Activated CD4-positive, alpha-beta memory T cell treated with anti-CD3 and anti-CD28 coated beads, Interleukin-2, amount 10 ng/mL, durations not matched to agents 7 days and 5 days (primary cell): ENCODE data around the gene SLC2A4. TPM values are rescaled to one million over a fixed set of nuclear protein-coding genes. Genes with fewer than 3 reads are reported as not detected.

Experiments used
- CTCF ChIA-PET: fragments of 350-600 bp; sonication (Branson Sonifier 250); formaldehyde crosslinking; loops from one replicate; lab custom pipeline; 2021; ENCODE audit warnings: antibody characterized with exemption, inconsistent platforms; lab: Charles Lee
- POLR2A ChIA-PET: fragments of 350-600 bp; sonication (Branson Sonifier 250); formaldehyde crosslinking; loops from one replicate; lab custom pipeline; 2021; ENCODE audit warnings: antibody characterized with exemption; lab: Charles Lee
- DNase-seq: peaks from one replicate; pipeline ENCODE4 v3.0.0-alpha.2; 2020
- H3K27ac Mint-ChIP-seq: one replicate; pipeline ENCODE4 v1.8.0; 2021; ENCODE audit warnings: mild to moderate bottlenecking, mixed read lengths
- H3K27me3 Mint-ChIP-seq: one replicate; pipeline ENCODE4 v1.8.0; 2021; ENCODE audit warnings: mixed read lengths
- H3K36me3 Mint-ChIP-seq: one replicate; pipeline ENCODE4 v1.8.0; 2021; ENCODE audit warnings: low read depth, mixed read lengths
- H3K4me1 Mint-ChIP-seq: one replicate; pipeline ENCODE4 v1.8.0; 2021; ENCODE audit warnings: mixed read lengths
- H3K4me3 Mint-ChIP-seq: one replicate; pipeline ENCODE4 v1.8.0; 2021; ENCODE audit warnings: mild to moderate bottlenecking, mixed read lengths
- H3K9me3 Mint-ChIP-seq: one replicate; pipeline ENCODE4 v1.8.0; 2021; ENCODE audit warnings: mixed read lengths
- total RNA-seq, 2 experiments: library from RNA; stranded (reverse); gene quantifications; one replicate each; pipeline ENCODE4 v1.2.3, GENCODE V29; 2021

Gene SLC2A4
- total RNA-seq, 2 experiments from 2014 or later, result not detected

DNA sequence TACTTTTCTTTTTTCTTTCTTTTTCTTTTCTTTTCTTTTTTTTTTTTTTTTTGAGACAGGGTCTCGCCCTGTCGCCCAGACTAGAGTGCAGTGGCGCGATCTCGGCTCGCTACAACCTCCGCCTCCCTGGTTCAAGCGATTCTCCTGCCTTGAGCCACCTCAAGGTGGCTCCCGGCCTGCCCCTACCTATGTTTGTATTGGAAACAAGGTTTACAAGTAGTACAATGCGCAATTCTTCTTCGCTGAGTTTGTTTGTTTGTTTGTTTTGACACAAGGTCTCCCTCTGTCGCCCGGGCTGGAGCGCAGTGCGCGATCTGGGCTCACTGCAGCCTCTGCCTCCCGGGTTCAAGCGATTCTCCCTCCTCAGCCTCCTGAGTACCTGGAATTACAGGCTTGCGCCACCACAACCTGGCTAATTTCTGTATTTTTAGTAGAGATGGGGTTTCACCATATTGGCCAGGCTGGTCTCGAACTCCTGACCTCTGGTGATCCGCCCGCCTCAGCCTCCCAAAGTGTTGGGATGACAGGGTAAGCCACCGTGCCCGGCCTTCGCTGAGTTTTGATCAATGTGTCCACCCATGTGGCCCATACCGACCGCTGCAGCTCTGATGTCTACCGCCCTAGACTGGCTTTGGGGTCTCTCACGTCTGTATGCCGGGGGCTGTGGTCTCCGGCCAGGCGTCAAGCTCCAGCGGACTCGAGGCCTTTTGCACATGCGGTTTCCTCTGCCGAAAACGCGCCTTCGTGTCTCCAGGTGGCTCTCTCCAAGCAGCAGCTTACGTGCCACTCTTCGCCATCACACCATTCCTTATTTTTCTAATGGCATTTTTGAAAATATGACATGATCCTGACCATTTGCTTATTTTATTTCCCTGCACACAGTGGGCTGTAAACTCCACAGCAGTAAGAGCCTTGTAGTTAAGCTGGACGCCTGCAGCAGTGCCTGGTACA is 14.0 kb downstream of the SLC2A4 start:
- ChIA-PET CTCF (interaction anchor here (0.6 to 2.8 kb wide), 21 partner anchors 10 to 453 kb away, joined by 3 to 61 read pairs (median 5); partner anchors contain the start of genes ACADVL, ACAP1, DLG4 and GABARAP), POLR2A (interaction anchor here (0.9 to 1.8 kb wide), 4 partner anchors 41 to 77 kb away, joined by 3 to 10 read pairs (median 6); partner anchors contain the start of genes ACADVL, ACAP1 and DLG4)
- H3K9me3 Mint-ChIP-seq, result no peaks in the 10 kb centered on the region
- H3K4me1 Mint-ChIP-seq, result peaks cover 29% of the 10 kb centered on the region
- peaks cover 40% of the 10 kb centered on the region for H3K27me3 Mint-ChIP-seq
- DNase-seq, result no peak
- H3K4me3 Mint-ChIP-seq, result peak overlapping the region; percentile 69
- H3K36me3 Mint-ChIP-seq, result no peaks in the 10 kb centered on the region
- H3K27ac Mint-ChIP-seq, result peak overlapping the region; percentile 40

DNA sequence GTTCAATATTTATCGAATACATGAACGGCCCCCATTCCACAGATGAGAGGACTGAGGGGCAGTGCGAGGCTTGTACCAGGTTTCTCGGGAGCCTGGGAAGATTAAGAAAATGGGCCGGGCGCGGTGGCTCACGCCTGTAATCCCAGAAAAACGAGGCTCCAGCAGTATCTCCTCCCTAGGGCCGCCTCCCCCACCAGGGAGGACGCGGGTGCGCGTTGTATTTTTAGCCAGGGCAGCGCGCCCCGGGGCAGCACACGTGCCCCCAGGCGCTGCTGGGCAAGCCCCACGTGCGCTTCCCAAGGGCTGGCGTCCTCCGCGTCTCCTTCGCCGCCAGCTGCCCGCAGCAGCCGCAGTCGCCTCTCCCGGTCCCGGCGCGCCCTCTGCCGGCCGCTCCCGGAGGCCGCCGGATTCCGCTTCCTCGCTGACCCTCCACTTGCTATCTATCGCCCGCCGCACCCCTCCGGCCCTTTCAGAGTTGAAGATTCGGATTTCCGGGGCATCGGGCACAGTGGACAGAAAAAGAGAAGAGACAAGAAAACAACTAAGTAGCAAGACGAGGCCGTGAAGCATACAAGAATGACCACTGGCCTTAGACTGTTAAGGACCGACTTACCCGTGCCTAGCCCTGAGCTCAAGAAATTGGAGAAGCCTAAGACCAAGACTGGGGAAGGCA is 14.8 kb downstream of the SLC2A4 start:
- Mint-ChIP-seq H3K4me1 (peaks cover 29% of the 10 kb centered on the region), H3K27ac (no peak overlapping the region), H3K4me3 (no peak overlapping the region), H3K36me3 (no peaks in the 10 kb centered on the region), H3K9me3 (no peaks in the 10 kb centered on the region), H3K27me3 (peaks cover 40% of the 10 kb centered on the region)
- ChIA-PET CTCF (interaction anchor here (0.6 to 2.8 kb wide), 30 partner anchors 8 to 453 kb away, joined by 3 to 61 read pairs (median 4); partner anchors contain the start of genes ACADVL, ACAP1, CTDNEP1 and DLG4), POLR2A (interaction anchor here (0.7 to 1.8 kb wide), 5 partner anchors 40 to 78 kb away, joined by 3 to 10 read pairs (median 3); partner anchors contain the start of genes ACADVL, ACAP1 and DLG4)
- peak; percentile 71 for DNase-seq

GRCh38 chr17:7304179-7304578 is 22.7 kb downstream of the SLC2A4 start:
- Mint-ChIP-seq H3K4me1 (peaks cover 13% of the 10 kb centered on the region), H3K27ac (no peak overlapping the region), H3K27me3 (peaks cover 10% of the 10 kb centered on the region), H3K4me3 (no peak overlapping the region), H3K9me3 (no peaks in the 10 kb centered on the region), H3K36me3 (peaks cover 11% of the 10 kb centered on the region)
- POLR2A ChIA-PET, result no interaction called here
- CTCF ChIA-PET, result interaction anchor here (1.1 kb wide), 1 partner anchor 83 kb away, joined by 3 read pairs; no protein-coding TSS in a partner anchor
- no peak for DNase-seq

GRCh38 chr17:7306911-7307685 is 25.6 kb downstream of the SLC2A4 start, which contains the start of gene EIF5A:
EIF5A (plus strand) TSS chr17:7307628; CDS start chr17:7309636, 2,008 bp downstream.
- H3K27ac Mint-ChIP-seq, result peak within 1 kb of the TSS; percentile 100
- CTCF ChIA-PET, result no interaction called here
- POLR2A ChIA-PET, result interaction anchor here (1.4 to 1.7 kb wide), 2 partner anchors 8 to 10 kb away, joined by 4 read pairs; partner anchors contain the start of gene GPS2
- peaks cover 40% of the 10 kb centered on the region for H3K4me1 Mint-ChIP-seq
- H3K27me3 Mint-ChIP-seq, result no peaks in the 10 kb centered on the region
- peak; percentile 100 for DNase-seq
- peak within 1 kb of the TSS; percentile 90 for H3K4me3 Mint-ChIP-seq
- H3K9me3 Mint-ChIP-seq, result no peaks in the 10 kb centered on the region
- H3K36me3 Mint-ChIP-seq, result peaks cover 38% of the 10 kb centered on the region

- Mint-ChIP-seq H3K27me3 (no peaks in the 10 kb centered on the region), H3K4me1 (peaks cover 49% of the 10 kb centered on the region), H3K4me3 (peak overlapping the region; percentile 90), H3K27ac (peak overlapping the region; percentile 100), H3K9me3 (no peaks in the 10 kb centered on the region), H3K36me3 (peaks cover 46% of the 10 kb centered on the region)
- ChIA-PET CTCF (no interaction called here), POLR2A (interaction anchor here (0.8 to 11.2 kb wide), 16 partner anchors 9 to 379 kb away, joined by 3 to 109 read pairs (median 4); partner anchors contain the start of genes ACAP1, CTDNEP1, GABARAP and MPDU1)
- DNase-seq, result peak; percentile 62
Observed at GRCh38 chr17:7307686-7308624, 26.4 kb downstream of the SLC2A4 start.

DNA sequence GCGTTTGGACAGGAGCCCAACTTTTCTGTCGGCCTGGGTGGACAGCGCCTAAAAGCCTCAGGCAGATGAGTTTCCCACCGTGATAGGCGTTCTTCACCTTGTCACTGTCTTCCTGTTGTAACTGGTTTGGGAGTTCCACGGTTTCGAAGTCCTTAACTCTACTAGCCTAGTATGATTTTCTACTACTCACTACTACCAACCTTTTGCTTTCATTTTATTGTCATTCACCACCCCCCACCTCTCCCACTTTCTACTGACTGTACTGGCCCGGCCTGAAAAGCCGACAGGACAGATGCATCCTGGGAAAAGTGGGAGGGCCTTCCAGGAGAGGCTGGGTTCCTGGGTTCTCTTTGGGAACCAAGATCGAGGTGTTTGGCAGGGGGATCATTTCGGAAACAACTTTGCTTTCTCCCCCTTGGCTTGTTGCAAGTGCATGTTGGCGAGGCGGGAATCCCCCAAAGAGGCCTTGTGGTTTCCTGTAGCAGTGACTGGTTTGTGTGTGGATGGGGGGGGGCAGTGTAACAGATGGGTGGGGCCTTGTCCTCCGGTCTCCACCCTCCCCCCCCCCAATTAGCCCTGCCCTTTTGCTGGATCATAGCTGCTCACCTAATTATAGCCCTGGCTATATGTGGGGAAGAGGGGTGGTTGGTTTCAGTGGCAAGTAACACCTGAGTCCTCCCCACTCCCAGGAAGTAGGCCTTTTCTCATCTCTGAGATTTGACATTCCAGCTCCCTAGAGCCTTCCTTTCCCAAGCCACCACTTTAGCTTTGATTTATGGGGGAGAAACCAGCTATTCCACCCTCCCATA is 27.3 kb downstream of the SLC2A4 start:
- peak overlapping the region; percentile 82 for H3K4me3 Mint-ChIP-seq
- H3K36me3 Mint-ChIP-seq, result peaks cover 54% of the 10 kb centered on the region
- peak; percentile 84 for DNase-seq
- H3K27ac Mint-ChIP-seq, result peak overlapping the region; percentile 94
- POLR2A ChIA-PET, result interaction anchor here (0.6 to 11.2 kb wide), 18 partner anchors 9 to 378 kb away, joined by 3 to 109 read pairs (median 4); partner anchors contain the start of genes ACAP1, CTDNEP1, GABARAP and MPDU1
- no peaks in the 10 kb centered on the region for H3K9me3 Mint-ChIP-seq
- CTCF ChIA-PET, result no interaction called here
- H3K27me3 Mint-ChIP-seq, result no peaks in the 10 kb centered on the region
- peaks cover 57% of the 10 kb centered on the region for H3K4me1 Mint-ChIP-seq

GRCh38 chr17:7309628-7310027 is 28.1 kb downstream of the SLC2A4 start:
- peaks cover 65% of the 10 kb centered on the region for H3K4me1 Mint-ChIP-seq
- peaks cover 62% of the 10 kb centered on the region for H3K36me3 Mint-ChIP-seq
- H3K27me3 Mint-ChIP-seq, result no peaks in the 10 kb centered on the region
- H3K4me3 Mint-ChIP-seq, result peak overlapping the region; percentile 82
- peak overlapping the region; percentile 94 for H3K27ac Mint-ChIP-seq
- ChIA-PET CTCF (no interaction called here), POLR2A (interaction anchor here (0.6 to 11.2 kb wide), 11 partner anchors 11 to 378 kb away, joined by 3 to 109 read pairs (median 4); partner anchors contain the start of genes ACAP1, CTDNEP1, GABARAP and NEURL4)
- no peaks in the 10 kb centered on the region for H3K9me3 Mint-ChIP-seq
- no peak for DNase-seq

DNA sequence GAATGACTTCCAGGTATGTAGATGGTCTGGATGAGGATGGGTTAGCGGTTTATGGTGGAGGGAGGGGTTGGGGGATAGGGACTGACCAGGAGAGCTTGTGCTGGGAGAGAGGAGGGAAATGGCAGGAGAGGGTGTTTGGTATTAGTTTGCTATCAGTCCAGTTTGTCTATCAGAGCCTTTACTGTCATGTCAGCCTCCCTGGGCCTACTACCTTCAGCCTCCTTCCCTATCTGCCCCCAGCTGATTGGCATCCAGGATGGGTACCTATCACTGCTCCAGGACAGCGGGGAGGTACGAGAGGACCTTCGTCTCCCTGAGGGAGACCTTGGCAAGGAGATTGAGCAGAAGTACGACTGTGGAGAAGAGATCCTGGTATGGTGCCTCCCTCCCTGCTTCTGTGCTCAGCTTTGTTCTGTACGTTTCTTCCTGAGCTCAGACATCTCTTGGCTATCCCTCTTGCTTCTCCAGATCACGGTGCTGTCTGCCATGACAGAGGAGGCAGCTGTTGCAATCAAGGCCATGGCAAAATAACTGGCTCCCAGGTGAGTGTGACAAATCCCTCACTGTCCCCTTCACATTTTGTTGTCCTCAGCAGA is 29.7 kb downstream of the SLC2A4 start:
- no peaks in the 10 kb centered on the region for H3K9me3 Mint-ChIP-seq

GRCh38 chr17:7312432-7313087 is 31.0 kb downstream of the SLC2A4 start:
- Mint-ChIP-seq H3K27me3 (no peaks in the 10 kb centered on the region), H3K4me3 (peak overlapping the region; percentile 30), H3K9me3 (no peaks in the 10 kb centered on the region), H3K4me1 (peaks cover 70% of the 10 kb centered on the region), H3K27ac (peak overlapping the region; percentile 79), H3K36me3 (peaks cover 64% of the 10 kb centered on the region)
- POLR2A ChIA-PET, result interaction anchor here (1.2 to 11.2 kb wide), 8 partner anchors 17 to 374 kb away, joined by 4 to 109 read pairs (median 18); partner anchors contain the start of genes ACAP1, GABARAP, KCTD11 and NEURL4
- CTCF ChIA-PET, result interaction anchor here (0.7 to 6.0 kb wide), 6 partner anchors 9 to 24 kb away, joined by 3 to 39 read pairs (median 4); partner anchors contain the start of genes ACAP1 and NEURL4
- no peak for DNase-seq

More for the DNA sequence above, 29.7 kb downstream of the SLC2A4 start:
- H3K27me3 Mint-ChIP-seq, result no peaks in the 10 kb centered on the region
- H3K4me1 Mint-ChIP-seq, result peaks cover 73% of the 10 kb centered on the region
- no peak overlapping the region for H3K4me3 Mint-ChIP-seq
- no peak for DNase-seq
- POLR2A ChIA-PET, result interaction anchor here (4.7 to 11.2 kb wide), 2 partner anchors 19 to 24 kb away, joined by 27 to 109 read pairs; partner anchors contain the start of genes ACAP1 and NEURL4
- H3K36me3 Mint-ChIP-seq, result peaks cover 64% of the 10 kb centered on the region
- CTCF ChIA-PET, result no interaction called here
- H3K27ac Mint-ChIP-seq, result peak overlapping the region; percentile 45
